Stimulated activated CD4-positive, alpha-beta T cell treated with anti-CD3 and anti-CD28 coated beads, Interleukin-15, amount 100 ng/mL, for 1 hour (primary cell): ENCODE measurements around the gene KMT2B.

ENCODE experiments used
- DNase-seq, 2 donors: peaks; one replicate each; pipeline ENCODE4 v3.0.0-alpha.2; 2020; ENCODE audit warnings: low read depth in 1 of 2, low spot score in 1 of 2

KMT2B gene

GRCh38 chr19:35777961-35778360, 60.2 kb downstream of the KMT2B start:
- DNase-seq: no peak

DNA sequence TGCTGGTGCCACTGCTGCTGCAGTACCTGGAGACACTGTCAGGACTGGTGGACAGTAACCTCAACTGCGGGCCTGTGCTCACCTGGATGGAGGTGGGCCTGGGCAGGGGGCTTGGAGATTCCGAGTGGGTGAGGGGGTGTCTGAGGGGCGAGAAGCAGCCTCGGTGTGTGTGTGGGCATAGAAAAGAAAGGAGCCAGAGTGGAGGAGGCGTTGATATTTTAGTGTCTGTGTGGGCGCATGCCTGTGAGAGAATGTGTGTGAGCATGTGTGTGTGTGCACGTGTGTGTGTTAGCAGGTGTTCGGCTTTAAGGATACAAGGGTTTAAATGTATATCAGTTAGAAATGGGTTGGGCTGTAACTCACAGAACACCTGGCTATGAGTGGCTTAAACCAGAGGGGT, 61.2 kb downstream of the KMT2B start:
- DNase-seq: no peak

- no peak for DNase-seq
Observed at GRCh38 chr19:35780058-35780457, 62.3 kb downstream of the KMT2B start.

GRCh38 chr19:35780717-35781116, 62.9 kb downstream of the KMT2B start:
- DNase-seq: no peak

- DNase-seq: no peak
Observed at GRCh38 chr19:35781650-35782049, 63.8 kb downstream of the KMT2B start.

DNA sequence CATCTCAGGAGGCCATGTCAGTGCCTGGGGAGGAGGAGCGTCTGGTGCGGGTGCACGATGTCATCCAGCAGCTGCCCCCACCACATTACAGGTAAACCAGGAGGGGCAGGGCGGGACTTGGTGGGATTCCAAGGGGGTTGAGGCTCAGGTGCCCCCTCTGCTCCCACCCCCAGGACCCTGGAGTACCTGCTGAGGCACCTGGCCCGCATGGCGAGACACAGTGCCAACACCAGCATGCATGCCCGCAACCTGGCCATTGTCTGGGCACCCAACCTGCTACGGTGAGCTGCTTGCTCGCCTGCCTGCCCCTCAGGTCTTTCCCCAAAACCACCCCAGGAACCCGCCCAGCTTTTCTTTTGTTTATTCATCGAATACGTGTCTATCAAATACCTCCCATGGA, 64.8 kb downstream of the KMT2B start:
- no peak for DNase-seq

DNA sequence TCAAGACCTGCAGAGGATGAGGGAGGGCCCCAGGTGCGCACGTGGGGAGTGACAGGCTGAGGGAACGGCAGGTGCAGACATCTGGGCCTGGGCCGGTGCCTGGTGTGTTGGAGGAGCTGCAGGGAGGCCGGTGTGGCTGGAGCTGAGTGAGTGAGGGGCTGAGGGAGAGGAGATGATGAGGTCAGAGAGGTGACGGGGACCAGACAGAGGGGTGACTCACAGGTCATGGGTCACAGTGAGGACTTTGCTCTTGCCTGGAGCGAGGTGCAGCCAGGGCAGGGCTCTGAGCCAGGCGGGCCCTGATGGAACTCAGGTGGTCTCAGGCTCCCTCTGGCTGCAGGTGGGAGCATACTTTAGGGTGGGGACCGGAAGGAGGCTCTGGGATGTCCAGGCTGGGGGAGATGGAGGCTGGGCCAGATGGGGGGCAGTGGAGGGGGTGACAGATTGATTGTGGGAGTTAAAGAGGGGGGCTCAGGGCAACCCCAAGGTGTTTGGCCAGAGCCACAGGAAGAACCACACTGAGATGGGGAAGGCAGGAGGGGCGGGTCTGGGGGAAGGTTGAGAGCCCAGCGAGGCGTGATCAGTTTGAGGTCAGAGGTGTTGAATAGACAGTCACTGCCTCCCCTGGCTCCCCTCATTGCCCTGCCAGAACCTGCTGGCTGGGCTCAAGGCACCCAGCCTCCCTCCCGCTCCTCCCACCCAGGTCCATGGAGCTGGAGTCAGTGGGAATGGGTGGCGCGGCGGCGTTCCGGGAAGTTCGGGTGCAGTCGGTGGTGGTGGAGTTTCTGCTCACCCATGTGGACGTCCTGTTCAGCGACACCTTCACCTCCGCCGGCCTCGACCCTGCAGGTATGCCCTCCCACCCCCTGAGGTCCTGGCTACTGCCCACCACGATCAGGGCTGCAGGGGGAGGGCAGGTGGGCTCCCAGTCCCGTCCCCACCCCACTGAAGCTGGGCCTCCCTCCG, 65.9 kb downstream of the KMT2B start:
- no peak for DNase-seq

DNA sequence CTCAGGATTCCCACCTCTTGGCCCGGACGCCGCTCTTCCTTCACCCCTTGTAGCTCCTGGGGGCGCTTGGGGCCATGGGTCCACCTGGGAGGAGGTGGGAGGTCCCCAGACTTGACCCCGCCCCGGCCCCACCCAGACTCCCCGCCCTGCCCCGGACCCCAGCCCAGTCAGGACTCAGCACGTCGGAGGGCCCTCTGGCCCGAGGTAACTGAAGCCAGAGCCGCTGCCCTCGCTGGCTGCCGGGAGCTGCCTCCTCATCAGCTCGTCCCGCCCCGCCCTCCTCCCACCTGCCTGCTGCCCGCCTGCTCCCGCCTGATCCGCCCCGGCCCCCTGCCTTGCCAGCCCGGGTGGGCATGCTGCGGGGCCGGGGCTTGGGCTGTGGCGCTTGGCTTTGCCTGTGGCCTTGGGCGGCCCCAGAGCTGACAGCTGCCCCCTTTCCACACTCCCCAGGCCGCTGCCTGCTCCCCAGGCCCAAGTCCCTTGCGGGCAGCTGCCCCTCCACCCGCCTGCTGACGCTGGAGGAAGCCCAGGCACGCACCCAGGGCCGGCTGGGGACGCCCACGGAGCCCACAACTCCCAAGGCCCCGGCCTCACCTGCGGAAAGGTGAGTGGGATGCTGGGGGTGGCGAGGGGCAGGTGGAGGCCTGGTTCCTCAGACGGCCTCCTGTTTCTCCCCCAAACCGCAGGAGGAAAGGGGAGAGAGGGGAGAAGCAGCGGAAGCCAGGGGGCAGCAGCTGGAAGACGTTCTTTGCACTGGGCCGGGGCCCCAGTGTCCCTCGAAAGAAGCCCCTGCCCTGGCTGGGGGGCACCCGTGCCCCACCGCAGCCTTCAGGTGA, 66.9 kb downstream of the KMT2B start:
- DNase-seq: no peak

DNA sequence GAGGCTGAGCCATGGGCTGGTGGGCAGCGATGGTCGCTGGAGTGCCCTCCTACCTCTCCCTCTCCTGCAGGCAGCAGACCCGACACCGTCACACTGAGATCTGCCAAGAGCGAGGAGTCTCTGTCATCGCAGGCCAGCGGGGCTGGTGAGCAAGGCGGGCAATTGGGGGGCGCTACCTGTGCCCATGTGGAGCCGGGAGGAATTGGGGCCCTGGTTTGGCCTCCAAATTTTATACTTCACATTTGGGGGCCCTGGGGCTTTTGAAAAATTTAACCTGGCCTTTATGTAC, 67.5 kb downstream of the KMT2B start:
- no peak for DNase-seq

DNA sequence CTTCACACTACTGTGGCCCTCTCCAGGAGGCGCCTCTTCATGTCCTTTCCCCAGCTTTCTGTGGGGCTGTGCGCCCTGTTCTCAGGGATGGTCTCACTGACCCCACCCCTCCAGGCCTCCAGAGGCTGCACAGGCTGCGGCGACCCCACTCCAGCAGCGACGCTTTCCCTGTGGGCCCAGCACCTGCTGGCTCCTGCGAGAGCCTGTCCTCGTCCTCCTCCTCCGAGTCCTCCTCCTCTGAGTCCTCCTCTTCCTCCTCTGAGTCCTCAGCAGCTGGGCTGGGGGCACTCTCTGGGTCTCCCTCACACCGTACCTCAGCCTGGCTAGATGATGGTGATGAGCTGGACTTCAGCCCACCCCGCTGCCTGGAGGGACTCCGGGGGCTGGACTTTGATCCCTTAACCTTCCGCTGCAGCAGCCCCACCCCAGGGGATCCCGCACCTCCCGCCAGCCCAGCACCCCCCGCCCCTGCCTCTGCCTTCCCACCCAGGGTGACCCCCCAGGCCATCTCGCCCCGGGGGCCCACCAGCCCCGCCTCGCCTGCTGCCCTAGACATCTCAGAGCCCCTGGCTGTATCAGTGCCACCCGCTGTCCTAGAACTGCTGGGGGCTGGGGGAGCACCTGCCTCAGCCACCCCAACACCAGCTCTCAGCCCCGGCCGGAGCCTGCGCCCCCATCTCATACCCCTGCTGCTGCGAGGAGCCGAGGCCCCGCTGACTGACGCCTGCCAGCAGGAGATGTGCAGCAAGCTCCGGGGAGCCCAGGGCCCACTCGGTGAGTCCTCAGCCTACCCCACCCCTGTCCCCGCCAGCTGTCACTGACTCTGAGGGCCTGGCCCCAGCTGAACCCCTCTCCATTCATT, 68.7 kb downstream of the KMT2B start:
- DNase-seq: no peak

GRCh38 chr19:35787227-35787799, 69.5 kb downstream of the KMT2B start:
- DNase-seq: no peak
